GM12801 (cell line): ENCODE measurements around the gene GBP1.

ENCODE experiments used
- CTCF ChIP-seq: IDR thresholded peaks from one replicate; pipeline ENCODE4 v1.5.1; 2011; ENCODE audit warnings: control low read depth; ENCODE audit not compliant: insufficient read length; ENCODE audit errors: extremely low read depth

Gene GBP1

DNA sequence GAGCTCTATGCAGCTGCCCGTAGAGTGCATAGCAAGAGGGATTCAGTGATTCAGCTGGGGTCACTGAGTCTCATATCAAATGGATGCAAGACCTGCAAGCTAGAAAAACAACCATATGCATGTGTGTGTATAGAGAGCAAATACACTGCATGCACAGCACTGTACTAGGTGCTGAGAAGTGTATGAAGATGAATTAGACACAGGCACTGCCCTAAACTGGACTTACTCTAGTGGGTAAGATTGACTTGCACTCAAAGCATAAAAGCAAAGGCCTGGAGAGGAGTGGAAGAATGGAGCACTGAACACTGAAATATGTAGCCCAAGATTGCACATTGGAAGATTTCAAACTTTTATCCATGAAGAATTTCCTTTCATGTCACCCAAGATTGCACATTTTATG lies 5.5 kb upstream of the GBP1 start:
- no peak for TF ChIP-seq CTCF

- no peak for TF ChIP-seq CTCF
These were observed 4.9 kb upstream of the GBP1 start for GRCh38 chr1:89069951-89070350.

- no peak for TF ChIP-seq CTCF
These were observed 3.3 kb upstream of the GBP1 start for GRCh38 chr1:89068291-89068690.

- no peak for TF ChIP-seq CTCF
These were observed 376 bp downstream of the GBP1 start for GRCh38 chr1:89064632-89065031.

DNA sequence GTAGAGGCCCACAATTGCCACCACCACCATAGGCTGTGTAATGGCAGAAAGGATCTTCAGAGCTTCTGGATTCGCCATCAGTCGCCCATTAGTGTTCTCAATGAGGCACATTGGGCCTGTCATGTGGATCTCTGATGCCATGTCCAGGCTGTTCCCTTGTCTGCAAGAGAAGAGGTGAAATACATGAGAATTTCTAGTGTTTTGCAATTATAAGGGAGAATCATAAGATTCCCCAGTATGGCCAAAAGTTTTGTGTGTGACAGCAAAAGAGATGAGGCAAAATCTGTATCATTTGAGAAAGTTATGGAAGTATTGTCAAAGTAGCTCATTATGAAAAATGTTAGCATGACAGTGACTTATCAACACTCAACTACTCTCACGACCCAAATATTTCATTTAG lies 1.9 kb downstream of the GBP1 start:
- no peak for TF ChIP-seq CTCF

DNA sequence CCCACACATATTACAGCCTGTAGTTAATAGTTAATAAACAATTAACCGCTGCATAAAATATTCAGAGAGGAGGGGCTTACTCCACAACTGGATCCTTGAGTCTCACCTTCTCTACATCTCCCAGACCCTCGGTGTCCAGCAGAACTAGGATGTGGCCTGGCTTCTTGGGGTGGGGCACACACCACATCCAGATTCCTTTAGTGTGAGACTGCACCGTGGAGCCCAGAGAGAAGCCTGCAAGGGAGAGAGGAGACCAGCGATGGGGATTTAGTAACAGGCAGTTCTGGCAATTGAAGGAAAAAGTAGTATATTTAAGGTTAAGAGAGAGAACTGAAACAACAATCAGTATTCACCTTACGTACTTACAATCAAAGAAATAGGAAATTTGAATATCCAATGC lies 4.9 kb downstream of the GBP1 start:
- no peak for TF ChIP-seq CTCF

GRCh38 chr1:89051955-89052312 lies 13.1 kb downstream of the GBP1 start:
- TF ChIP-seq CTCF: no peak
